ENCODE data around the gene TMEM236.
"Not testable (repeated sequence)": the region's sequence is repeated elsewhere in the genome, so short reads cannot be mapped to it uniquely, and the experiment has no call there.

TMEM236 gene

DNA sequence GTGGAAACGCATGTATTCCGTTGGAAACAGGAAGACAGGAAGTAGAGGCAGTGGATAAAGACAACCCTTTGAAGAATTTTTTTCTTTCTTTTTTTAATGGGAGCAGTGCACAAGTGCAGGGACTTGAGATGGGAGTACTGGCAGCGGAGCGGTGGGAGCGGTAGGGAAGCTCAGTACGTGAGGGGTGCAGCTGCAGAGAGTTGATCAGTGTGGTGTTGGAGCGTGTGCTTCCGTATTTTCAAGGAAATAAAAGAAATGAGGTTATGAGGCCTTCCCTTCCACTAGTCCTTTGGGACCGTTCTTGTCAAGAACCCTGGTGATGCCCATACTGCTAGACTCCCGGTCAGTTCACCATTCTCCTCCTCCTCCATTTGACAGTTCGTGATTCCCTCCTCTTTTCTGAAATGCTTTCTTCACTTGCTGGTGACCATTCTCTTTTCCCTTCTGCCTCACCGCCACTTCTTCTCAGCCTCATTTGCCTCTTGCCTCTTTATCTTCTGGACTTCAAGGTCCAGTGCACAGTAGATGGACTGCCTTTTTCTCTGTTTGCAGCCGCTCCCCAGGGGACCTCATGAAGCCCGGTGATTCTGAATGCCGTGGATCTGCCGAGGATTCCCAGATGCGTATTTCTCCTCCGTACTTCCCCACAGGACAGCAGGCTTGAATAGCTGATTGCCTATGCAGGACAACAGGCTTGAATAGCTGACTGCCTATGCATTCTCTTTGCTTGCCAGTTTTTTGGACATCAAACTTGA lies 39.1 kb upstream of the TMEM236 start:
- DNase-seq (ENCODE audit: low read depth) = no peak
- TF ChIP-seq CTCF (IDR thresholded peaks at IDR 0.05; ENCODE audit: insufficient read depth, low read depth, low read length, missing control alignments) = no peak
- no peak overlapping the region for H3K4me3 ChIP-seq (ENCODE audit: low read depth, low read length)

DNA sequence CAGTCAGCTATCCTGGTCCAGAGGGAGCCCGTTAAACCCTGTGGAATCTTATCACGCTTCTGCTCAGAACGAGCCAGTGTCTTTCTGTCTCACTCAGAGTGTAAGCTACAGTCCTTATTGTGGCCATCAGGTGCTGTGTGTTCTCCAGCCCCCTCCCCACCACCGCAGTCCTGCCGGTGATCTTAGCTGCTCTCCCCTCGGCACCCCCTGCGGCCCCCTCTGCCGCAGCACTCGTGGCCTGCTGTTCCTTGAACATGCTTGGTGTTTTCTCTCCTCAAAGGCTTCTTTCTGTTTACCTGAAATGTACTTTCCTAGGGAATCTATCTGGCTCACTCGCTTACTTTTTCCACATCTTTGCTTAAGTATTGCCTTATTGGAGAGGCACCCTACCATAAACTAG lies 38.2 kb upstream of the TMEM236 start:
- TF ChIP-seq CTCF (IDR thresholded peaks at IDR 0.05; ENCODE audit: insufficient read depth, low read depth, low read length, missing control alignments) = no peak
- H3K4me3 ChIP-seq (ENCODE audit: low read depth, low read length) = no peak overlapping the region
- no peak for DNase-seq (ENCODE audit: low read depth)

GRCh38 chr10:17716161-17716560 lies 35.8 kb upstream of the TMEM236 start:
- H3K4me3 ChIP-seq (ENCODE audit: low read depth, low read length) = no peak overlapping the region
- TF ChIP-seq CTCF (IDR thresholded peaks at IDR 0.05; ENCODE audit: insufficient read depth, low read depth, low read length, missing control alignments) = no peak
- no peak for DNase-seq (ENCODE audit: low read depth)

GRCh38 chr10:17722317-17723014 lies 29.5 kb upstream of the TMEM236 start:
- H3K4me3 ChIP-seq (ENCODE audit: low read depth, low read length); DNase-seq (ENCODE audit: low read depth): not testable (repeated sequence)

DNA sequence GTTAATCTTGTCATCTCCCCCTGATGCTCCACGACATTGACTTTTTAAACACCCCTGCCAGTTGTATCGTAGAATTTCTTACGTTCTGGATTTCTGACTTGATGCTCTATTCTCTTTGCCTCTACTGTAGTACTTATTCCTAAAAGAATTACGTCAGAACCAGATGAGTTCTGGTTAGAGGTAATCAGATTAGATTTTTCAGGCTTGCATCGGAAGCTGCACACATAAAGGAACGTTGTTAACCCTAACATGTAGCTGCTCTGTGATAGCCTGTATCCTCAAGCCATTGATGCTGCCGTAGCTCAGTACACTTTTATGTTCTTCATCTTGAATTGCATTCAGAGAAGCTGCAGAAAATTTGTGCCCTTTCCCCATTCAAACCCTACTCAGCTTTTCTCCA lies 26.3 kb upstream of the TMEM236 start:
- TF ChIP-seq CTCF (IDR thresholded peaks at IDR 0.05; ENCODE audit: insufficient read depth, low read depth, low read length, missing control alignments) = no peak
- no peak overlapping the region for H3K4me3 ChIP-seq (ENCODE audit: low read depth, low read length)
- DNase-seq (ENCODE audit: low read depth) = no peak

GRCh38 chr10:17729630-17730029 lies 22.4 kb upstream of the TMEM236 start:
- H3K4me3 ChIP-seq (ENCODE audit: low read depth, low read length) = no peak overlapping the region
- DNase-seq (ENCODE audit: low read depth) = no peak
- TF ChIP-seq CTCF (IDR thresholded peaks at IDR 0.05; ENCODE audit: insufficient read depth, low read depth, low read length, missing control alignments) = no peak

DNA sequence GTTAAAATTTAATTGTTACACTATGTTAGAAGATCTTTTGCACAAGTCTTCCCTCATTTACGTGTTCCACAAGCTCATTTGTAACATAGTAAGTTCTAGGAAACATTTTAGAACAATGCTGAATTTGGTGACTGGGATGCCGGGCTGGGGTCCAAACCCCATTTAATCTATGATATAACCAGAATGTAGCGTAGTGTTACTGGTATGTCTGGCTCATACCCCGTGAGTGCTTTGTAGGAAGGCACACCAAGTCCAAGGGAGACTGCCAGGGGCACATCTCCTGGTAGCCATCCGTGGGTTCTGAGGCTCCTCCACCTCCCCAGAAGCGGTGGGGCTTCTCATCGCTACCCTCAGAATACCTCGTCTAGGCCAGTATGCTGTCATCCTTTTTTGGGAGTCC lies 21.3 kb upstream of the TMEM236 start:
- no peak overlapping the region for H3K4me3 ChIP-seq (ENCODE audit: low read depth, low read length)
- TF ChIP-seq CTCF (IDR thresholded peaks at IDR 0.05; ENCODE audit: insufficient read depth, low read depth, low read length, missing control alignments) = no peak
- no peak for DNase-seq (ENCODE audit: low read depth)

Data from GM12865 (cell line).